Endothelial cell of hepatic sinusoid (primary cell): ENCODE results near the gene SPTBN1.

ENCODE experiments used
- in situ Hi-C: cut with HindIII; loops from 2 replicates; pipeline ENCODE4 v1.10.0; 2017; ENCODE audit warnings: low sequenced_read_pairs

SPTBN1 gene

DNA sequence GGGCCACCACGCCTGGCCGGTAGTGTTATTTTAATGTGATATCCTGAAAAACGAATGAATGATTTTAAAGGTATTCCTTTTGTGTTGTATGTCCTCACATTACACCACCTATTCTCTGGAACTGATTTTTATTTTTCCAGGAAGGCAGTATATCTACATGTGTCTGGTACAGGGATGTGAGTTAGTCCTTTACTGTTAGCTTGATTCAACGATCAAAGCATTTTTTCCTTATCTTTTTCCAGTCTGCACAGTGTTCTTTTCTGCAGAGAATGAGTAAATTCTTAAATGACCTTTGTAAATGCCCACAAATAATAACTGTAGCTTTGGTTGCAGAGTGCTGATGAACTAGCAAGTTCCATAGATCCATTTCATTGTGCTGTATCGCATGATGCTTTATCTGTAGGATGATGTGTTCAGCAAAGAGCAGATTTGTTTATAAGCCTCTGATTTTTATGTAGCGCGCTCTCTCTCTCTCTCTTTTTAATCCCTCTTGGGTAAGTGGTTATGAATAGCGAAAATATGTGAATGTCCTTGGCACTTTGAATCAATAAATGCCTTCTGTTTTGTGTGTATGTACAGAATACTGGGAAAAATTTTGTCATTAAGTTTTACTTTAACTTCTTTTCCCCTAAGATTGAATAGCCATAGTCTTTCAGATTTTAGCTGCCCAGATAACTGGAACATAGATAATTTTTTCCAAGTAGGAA, 184.9 kb downstream of the SPTBN1 start:
- in situ Hi-C loops, result no loop called here

DNA sequence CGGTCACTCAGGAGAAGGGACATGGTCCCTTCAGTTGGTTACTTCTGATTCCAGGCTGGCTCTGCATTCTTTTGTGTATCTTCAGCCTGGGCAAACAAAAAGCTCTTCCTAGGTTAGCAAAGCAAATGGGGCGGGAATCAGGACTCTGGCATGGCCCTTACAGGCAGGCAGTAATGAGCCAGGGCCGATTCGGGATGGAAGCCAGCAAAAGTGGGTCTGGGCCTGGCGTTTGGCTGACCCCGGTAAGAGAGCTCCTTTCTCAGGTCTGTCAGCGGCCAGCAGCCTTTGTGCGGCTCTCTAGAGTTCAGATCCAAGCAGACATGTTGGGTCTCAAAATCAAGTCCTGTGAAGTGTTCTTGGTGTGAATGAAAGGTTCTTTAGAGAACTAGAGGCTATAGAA, 185.9 kb downstream of the SPTBN1 start:
- in situ Hi-C loops, result no loop called here

DNA sequence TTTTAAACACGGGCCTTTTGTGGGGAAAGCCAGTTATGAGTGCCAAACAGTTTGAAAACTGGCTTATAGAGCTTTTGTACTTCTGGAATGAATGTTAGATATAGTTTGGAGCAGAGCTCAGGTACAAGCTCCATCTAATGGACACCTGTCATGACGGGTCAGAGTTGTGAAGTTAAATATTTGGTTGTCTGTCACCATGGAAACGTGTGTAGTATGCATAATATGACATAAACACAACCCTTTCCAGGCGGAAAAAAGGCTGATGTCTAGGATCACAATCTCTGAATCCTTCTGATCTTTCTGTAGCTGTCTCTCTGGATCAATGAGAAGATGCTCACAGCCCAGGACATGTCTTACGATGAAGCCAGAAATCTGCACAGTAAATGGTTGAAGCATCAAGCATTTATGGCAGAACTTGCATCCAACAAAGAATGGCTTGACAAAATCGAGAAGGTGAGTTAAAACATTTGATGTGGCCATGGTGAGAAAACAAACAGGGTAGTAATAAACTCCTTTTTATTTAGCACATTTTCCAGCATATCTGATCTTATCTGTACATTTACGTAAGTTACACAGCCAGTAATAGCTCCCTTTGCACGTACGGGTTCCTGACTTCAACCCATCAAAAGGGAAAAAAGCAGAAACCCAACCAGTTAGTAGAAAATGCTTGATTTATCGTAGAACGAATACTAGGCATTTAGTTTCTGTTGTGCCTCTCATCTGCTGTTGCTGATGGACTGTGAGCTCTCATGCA, 186.7 kb downstream of the SPTBN1 start:
- in situ Hi-C loops, result no loop called here

DNA sequence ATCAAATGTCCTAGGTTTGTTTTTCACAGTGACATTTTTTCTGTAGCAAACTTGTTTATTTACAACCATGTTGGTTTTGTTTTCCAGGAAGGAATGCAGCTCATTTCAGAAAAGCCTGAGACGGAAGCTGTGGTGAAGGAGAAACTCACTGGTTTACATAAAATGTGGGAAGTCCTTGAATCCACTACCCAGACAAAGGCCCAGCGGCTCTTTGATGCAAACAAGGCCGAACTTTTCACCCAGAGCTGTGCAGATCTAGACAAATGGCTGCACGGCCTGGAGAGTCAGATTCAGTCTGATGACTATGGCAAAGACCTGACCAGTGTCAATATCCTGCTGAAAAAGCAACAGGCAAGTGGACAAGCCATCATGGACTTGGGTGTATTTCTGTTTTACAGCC, 188.1 kb downstream of the SPTBN1 start:
- in situ Hi-C loops, result no loop called here

DNA sequence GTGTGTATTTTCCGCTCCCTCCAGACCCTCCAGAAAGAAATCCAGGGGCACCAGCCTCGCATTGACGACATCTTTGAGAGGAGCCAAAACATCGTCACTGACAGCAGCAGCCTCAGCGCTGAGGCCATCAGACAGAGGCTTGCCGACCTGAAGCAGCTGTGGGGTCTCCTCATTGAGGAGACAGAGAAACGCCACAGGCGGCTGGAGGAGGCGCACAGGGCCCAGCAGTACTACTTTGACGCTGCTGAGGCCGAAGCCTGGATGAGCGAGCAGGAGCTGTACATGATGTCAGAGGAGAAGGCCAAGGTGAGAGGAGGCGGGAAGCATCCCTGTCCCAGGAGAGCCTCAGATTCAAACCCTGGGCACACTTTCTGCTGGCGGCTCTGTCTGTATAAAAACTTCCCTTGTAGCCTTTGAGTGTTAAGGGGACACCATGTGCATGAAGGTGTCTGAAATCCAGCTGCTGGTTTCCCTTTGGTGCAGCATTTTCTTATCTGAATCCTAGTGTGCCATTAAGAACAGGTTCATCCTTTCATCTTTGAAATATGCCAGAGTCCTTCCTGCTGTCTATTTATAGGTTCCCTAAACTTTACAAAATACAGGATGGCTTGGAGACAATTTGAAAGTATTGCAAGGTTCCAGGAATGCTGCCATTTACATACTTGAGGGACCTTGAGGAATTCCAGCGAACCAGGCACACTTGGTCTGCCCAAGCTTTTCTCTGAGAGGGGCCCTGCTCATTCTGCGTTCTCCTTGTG, 190.2 kb downstream of the SPTBN1 start:
- in situ Hi-C loops, result no loop called here

DNA sequence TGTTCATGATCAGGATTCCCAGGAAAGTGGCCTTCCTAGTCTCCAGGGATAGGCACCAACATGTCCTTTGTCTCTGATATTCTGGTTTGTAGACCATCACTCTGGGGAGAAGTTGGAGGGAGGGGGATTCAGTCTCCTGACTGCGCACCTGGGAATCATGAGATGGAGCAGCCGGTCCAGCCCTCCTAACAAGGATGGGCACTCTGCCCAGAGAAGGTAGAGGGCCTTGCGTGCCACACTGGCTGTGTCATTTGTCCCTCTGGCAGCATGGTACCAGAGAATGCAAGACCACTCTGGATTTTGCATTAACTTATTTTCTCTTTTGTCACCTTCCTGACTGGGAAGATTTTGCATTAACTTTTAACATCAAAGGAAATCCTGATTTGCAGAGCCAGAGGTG, 192.1 kb downstream of the SPTBN1 start:
- in situ Hi-C loops, result no loop called here

DNA sequence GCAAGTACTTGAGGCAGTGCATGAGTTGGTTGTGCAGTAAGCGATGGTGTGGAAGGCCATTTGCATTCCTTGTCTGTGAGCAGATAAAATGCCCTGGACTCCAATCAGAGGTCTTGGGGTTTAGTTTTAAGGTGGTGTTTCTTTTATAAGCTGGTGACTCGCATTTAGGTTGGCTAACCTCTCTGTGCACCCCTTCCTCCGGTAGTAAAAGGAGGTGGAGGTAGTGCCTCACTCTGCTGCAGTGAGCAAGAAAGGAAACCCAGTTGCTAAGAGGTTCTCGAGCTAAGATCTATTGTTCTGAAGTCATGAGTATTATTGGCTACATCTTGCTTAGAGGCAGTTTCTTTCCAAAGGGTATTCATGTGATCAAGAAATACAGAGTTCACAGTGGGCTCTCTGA, 193.1 kb downstream of the SPTBN1 start:
- in situ Hi-C loops, result no loop called here

DNA sequence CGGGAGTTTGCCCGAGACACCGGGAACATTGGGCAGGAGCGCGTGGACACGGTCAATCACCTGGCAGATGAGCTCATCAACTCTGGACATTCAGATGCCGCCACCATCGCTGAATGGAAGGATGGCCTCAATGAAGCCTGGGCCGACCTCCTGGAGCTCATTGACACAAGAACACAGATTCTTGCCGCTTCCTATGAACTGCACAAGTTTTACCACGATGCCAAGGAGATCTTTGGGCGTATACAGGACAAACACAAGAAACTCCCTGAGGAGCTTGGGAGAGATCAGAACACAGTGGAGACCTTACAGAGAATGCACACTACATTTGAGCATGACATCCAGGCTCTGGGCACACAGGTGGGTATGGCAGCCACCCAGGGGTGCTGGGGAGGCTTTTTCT, 193.5 kb downstream of the SPTBN1 start:
- in situ Hi-C loops, result no loop called here

DNA sequence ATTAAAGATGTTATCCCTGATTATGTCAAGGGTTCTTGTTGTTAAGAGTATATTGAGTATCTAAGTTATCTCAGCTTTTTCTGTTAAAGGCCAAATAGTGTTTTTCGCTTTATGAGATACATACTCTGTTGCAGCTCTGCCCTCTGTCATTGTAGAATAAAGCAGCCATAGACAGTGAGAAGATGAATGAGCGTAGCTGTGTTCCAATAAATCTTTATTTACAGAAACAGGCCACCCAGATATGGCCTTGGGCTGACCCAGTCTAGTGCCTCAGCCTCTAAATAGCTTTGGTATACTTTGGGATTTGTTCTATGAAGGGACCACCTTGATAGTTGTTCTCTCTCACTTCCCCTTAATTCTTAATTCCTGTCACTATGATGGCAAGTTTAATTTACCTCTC, 194.5 kb downstream of the SPTBN1 start:
- in situ Hi-C loops, result no loop called here

DNA sequence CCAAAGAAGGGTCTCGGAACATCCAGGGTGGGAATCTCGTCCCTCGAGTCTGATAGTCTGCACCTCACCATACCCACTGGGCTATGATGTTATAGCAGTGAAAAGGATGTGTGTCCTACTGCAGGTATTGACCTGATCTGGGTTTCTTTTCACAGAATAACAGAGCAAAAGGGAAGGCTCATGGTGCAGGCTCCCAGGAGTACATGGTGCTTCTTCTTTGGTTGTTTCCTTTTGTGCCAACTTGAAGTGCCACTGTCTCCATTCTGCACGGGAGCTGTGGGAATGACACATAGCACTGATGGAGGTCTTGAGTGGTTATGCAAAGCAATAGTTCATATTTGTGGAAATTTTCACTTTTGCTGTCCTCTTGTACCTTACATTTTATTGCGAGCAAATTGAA, 195.2 kb downstream of the SPTBN1 start:
- in situ Hi-C loops, result no loop called here

DNA sequence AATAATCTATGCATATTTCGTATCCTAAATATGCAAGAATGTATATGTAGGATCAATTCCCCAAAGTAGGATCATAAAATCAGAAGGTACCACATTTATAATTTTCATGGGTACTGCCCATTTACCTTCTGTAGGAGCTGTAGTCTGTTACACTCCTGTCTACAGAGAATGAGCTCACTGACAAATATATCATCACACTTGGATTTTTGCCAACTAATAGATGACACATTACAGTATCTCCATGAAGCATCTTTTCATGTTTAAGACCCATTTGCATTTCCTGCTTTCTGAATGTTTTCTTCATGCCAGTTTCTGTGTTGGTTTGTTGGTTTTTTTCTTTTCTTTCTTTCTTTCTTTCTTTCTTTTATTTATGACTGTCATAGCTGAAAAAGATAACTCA, 196.4 kb downstream of the SPTBN1 start:
- in situ Hi-C loops, result no loop called here

DNA sequence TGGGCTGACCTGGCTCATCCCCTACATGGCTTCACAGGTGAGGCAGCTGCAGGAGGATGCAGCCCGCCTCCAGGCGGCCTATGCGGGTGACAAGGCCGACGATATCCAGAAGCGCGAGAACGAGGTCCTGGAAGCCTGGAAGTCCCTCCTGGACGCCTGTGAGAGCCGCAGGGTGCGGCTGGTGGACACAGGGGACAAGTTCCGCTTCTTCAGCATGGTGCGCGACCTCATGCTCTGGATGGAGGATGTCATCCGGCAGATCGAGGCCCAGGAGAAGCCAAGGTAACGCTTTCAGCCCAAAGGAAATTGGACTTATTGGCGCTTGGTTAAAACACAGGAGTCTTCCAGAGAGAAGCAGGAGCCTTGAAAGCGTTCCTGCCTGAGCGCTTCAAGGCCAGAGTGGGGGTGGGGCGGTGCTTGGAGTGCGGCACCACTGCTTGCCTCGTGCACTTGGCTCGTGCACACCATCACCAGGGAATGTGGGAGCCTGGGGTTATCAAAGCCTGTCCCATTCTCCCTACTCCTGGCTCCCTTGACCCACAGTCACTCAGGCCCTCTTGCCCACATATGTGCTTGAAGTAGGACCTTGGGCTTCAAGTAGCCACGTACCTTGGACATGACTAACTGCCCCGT, 197.6 kb downstream of the SPTBN1 start:
- in situ Hi-C loops, result no loop called here

DNA sequence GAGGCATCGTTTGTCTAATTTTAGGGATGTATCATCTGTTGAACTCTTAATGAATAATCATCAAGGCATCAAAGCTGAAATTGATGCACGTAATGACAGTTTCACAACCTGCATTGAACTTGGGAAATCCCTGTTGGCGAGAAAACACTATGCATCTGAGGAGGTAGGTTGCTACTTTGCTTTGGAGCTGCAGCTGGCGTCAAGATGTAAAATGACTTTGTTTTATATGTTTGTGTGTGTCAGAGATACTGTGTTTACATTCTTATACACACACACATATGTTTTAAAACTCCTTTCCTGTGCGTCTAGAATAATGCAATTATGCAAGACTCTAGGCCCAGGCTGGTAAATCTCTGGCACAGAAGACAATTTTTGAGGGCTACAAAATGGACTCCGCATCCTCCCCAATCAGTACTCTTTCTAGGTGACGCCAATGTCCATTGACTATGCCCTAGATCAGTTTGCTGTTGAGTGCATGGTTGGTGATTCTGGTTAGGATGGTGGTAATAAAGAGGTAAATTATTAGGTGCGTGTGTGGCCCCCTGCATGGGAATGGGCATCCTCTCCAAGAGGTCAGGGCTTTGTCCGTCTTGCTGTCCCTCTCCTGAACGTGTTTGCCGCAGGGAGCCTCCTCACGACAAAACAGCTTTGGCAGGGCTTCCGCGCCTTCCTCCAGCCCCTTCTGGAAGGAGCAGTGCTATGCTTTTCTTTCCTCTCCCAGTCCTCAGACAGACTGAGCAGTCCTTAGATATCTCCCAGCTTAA, 199.1 kb downstream of the SPTBN1 start:
- in situ Hi-C loops, result loop anchor here (5.0 kb wide), 2 partner anchors 128 to 478 kb away; no protein-coding TSS in a partner anchor

DNA sequence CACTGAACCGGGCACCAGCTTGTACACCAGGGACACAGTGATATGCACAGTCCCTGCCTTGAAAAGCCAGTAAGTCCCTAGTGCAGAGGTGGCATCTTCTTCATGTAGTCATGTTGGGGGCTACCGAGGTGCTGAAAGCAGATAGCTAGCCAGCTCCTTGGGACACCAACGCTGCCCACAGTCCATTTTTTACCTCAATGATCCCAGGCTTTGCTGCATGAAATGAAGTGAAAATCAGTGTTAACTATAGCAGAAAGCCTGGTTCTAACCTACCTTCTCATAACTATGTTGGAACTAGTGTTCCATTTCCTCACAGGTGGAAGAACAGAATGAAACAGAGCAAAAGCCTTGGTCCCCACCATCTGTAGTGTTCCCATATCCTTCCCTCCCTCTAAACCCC, 200.7 kb downstream of the SPTBN1 start:
- in situ Hi-C loops, result loop anchor here (5.0 kb wide), 2 partner anchors 130 to 480 kb away; no protein-coding TSS in a partner anchor

DNA sequence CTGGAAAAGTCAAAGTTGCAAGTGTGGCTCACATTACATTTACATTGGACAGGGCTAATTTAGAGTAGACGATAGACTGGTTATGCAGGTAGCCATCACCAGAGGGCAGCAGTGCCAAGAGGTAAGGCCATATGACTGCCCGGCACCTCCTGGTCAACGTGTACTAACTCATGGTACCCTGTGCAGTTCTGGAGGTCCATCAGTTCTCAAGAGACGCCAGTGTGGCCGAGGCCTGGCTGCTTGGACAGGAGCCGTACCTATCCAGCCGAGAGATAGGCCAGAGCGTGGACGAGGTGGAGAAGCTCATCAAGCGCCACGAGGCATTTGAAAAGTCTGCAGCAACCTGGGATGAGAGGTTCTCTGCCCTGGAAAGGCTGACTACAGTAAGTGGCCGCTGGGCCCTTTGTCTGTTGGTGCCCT, 201.5 kb downstream of the SPTBN1 start:
- in situ Hi-C loops, result loop anchor here (5.0 kb wide), 2 partner anchors 130 to 480 kb away; no protein-coding TSS in a partner anchor

DNA sequence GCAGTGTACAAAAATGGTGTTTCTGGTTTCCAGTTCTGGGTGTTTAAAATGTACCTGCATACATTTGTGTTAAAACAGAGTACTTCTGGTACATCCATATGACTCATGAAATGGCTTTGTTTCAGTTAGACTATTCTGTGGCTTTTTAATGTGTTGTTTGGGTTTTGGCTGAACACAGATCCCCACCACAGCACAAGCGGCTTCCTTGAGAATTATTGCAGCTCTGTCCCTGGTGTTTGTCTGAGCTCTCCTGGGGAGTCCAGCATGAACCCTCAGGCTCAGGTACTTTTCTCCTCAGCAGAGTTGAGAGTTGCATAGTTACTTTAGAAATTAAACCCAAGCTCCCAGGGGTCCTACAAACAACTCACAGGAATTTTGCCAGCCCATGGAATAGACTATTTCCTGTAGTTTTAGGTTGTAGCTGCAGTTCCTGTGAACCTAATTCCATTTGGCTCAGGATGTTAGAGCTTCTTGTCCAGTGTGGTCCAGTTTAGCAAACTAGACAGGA, 202.5 kb downstream of the SPTBN1 start:
- in situ Hi-C loops, result loop anchor here (5.0 kb wide), 2 partner anchors 131 to 481 kb away; no protein-coding TSS in a partner anchor

DNA sequence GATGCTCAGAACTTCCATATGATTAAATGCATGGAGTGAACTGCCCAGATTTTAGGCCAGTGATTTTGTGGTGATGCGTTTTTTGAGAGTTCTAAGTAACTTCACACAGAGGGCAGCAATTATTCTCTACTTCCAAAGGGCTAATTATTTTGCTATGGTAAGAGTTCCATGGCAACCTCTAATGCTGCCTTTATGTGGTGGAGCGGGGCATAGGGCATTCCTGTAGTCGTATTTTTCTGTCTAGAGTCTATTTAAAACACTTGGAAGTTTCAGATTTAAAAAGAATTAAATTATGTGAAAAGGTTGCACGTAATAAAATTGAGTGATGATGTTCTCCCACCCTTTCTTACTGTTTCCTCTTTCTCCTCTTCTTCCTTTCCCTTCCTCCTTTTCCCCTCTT, 203.4 kb downstream of the SPTBN1 start:
- in situ Hi-C loops, result loop anchor here (5.0 kb wide), 2 partner anchors 132 to 482 kb away; no protein-coding TSS in a partner anchor

DNA sequence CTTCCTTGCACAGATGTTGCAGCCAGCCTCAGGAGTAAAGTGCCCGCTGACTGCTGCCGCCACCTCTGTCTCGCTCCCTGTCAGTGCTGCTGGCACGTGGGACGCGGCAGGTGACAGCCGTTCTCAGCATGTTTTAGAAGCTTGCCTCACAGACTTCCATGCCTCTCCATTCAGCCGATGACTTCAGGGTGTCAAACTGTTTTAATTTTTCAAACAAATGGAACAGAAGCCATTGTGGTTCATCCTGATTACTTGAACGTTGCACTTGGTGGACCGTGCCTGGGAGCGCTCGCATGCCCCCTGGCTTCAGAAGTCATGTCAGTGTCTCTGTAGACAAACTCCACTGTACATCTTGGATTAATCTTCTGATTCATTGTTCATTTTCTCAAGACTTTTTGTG, 204.6 kb downstream of the SPTBN1 start:
- in situ Hi-C loops, result no loop called here

DNA sequence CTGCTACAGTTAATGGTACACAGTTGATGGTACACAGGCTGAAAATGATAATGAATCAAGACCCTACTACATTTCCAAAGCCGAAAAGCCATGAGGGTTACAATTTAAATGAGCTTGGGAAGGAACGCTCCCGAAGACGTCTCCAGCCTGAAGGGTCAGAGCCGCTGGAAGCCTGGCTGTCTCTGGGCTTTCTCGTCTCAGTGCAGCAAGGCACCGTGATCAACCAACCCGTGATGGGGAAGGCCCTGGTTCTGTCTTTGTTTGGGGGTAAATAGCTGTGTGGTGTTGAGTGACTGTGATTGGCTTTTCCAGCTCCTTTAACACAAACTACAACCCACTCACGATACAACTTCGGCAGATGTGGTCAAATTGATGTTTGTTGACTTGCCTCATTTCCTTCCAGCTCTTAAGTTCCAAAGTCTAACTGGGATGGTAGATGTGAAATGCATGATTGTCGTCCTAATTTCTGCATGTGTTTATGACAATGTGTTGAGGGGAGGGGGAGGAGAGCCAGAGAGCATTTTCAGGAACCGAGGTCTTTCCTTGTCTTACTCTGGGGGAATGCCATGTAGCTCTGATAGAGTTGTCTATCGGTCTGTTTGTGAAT, 207.4 kb downstream of the SPTBN1 start:
- in situ Hi-C loops, result no loop called here
